Body of pancreas (tissue), 4 donors: ENCODE results near the gene PSMB2.

Experiments
- POLR2A ChIP-seq, 3 donors: fragments of 450-650 bp; IDR thresholded peaks; one replicate each; pipeline ENCODE4 v1.6.1; 2016; ENCODE audit warnings: antibody characterized with exemption in 3 of 3, mild to moderate bottlenecking in 2 of 3
- TF ChIP-seq, protein P1 (sequence below), 7 experiments: fragments of 450-650 bp in 4 of 7; fragments of 200-600 bp in 3 of 7; sonication (generic) in 3 of 7; IDR thresholded peaks; one replicate each; pipeline ENCODE4 v1.5.1; 2016 to 2019; ENCODE audit warnings: antibody characterized with exemption in 7 of 7

DNA sequence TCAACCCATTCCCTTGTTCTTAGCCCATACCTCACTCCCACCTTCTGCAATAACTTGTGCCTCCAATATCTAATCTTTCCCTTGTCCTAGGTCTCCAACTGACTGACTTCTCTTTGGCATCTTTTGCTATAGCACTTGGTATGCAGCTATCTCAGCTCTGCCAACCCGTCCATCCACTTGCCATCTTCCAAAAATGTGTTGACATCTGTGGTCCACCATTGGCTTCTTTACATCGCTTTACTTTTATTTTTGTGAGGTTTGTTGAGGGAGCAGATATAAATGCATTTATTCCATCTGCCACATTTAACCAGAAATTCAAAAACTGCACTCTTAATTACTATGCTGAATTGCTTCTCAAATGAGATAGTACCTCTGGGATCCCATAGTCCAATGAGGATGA is 24.9 kb upstream of the PSMB2 start:
- TF ChIP-seq, protein P1, sequence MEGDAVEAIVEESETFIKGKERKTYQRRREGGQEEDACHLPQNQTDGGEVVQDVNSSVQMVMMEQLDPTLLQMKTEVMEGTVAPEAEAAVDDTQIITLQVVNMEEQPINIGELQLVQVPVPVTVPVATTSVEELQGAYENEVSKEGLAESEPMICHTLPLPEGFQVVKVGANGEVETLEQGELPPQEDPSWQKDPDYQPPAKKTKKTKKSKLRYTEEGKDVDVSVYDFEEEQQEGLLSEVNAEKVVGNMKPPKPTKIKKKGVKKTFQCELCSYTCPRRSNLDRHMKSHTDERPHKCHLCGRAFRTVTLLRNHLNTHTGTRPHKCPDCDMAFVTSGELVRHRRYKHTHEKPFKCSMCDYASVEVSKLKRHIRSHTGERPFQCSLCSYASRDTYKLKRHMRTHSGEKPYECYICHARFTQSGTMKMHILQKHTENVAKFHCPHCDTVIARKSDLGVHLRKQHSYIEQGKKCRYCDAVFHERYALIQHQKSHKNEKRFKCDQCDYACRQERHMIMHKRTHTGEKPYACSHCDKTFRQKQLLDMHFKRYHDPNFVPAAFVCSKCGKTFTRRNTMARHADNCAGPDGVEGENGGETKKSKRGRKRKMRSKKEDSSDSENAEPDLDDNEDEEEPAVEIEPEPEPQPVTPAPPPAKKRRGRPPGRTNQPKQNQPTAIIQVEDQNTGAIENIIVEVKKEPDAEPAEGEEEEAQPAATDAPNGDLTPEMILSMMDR (IDR thresholded peaks at IDR 0.05) = no peak
- TF ChIP-seq POLR2A (IDR thresholded peaks at IDR 0.05) = no peak
